ENCODE data around the gene TMEM106B.
A peak's percentile ranks its signal among the peaks of the same experiment; 100 is the strongest.
"Not testable (repeated sequence)": the region's sequence is repeated elsewhere in the genome, so short reads cannot be mapped to it uniquely, and the experiment has no call there.

TMEM106B gene

GRCh38 chr7:12210179-12211053 lies 678 bp upstream of the TMEM106B start:
- Histone ChIP-seq H3K27ac (ENCODE audit: low read depth, low read length) (peak overlapping the region; percentile 95), H3K4me3 (ENCODE audit: low read length) (peak overlapping the region; percentile 98), H3K9ac (ENCODE audit: low read length) (peak overlapping the region; percentile 99), H3K27me3 (ENCODE audit: control insufficient read depth, insufficient read depth, low read length) (no peaks in the 10 kb centered on the region), H3K36me3 (ENCODE audit: control insufficient read depth, insufficient read depth, low read length) (no peaks in the 10 kb centered on the region), H3K4me1 (ENCODE audit: control insufficient read depth, insufficient read depth, low read length) (peaks cover 2% of the 10 kb centered on the region)

- H3K4me3 ChIP-seq (ENCODE audit: low read length): peak overlapping the region; percentile 98
- H3K36me3 ChIP-seq (ENCODE audit: control insufficient read depth, insufficient read depth, low read length): no peaks in the 10 kb centered on the region
- H3K27me3 ChIP-seq (ENCODE audit: control insufficient read depth, insufficient read depth, low read length): no peaks in the 10 kb centered on the region
- peak overlapping the region; percentile 95 for H3K27ac ChIP-seq (ENCODE audit: low read depth, low read length)
- peaks cover 2% of the 10 kb centered on the region for H3K4me1 ChIP-seq (ENCODE audit: control insufficient read depth, insufficient read depth, low read length)
- peak overlapping the region; percentile 53 for H3K9ac ChIP-seq (ENCODE audit: low read length)
These were observed 804 bp downstream of the TMEM106B start for GRCh38 chr7:12211711-12212485.

- Histone ChIP-seq H3K9ac (ENCODE audit: low read length) (no peak overlapping the region), H3K4me1 (ENCODE audit: control insufficient read depth, insufficient read depth, low read length) (no peaks in the 10 kb centered on the region), H3K27ac (ENCODE audit: low read depth, low read length) (no peak overlapping the region), H3K4me3 (ENCODE audit: low read length) (no peak overlapping the region), H3K27me3 (ENCODE audit: control insufficient read depth, insufficient read depth, low read length) (no peaks in the 10 kb centered on the region), H3K36me3 (ENCODE audit: control insufficient read depth, insufficient read depth, low read length) (no peaks in the 10 kb centered on the region)
These were observed 6.2 kb downstream of the TMEM106B start for GRCh38 chr7:12217311-12217710.

GRCh38 chr7:12220389-12221046 lies 9.4 kb downstream of the TMEM106B start:
- H3K27ac ChIP-seq (ENCODE audit: low read depth, low read length): no peak overlapping the region
- no peaks in the 10 kb centered on the region for H3K4me1 ChIP-seq (ENCODE audit: control insufficient read depth, insufficient read depth, low read length)

DNA sequence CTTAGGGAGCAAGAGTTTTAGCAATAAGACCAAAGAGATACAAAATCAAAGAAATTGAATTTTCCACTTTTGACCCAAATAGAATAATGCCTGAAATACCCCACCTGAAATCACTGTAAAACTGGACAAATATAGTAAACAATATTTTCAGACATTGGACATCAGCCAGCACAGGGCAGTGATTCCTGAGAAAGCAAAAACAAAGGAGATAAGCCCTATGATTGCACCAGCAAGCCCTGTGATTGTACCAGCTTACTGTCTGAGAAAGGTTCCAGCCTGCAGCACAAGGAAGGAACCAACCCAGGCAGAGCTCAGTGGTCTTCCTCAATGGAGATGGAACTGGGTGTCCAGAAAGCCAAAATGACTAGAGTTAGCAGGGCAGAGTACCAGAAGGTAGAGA lies 10.3 kb downstream of the TMEM106B start:
- no peak overlapping the region for H3K4me3 ChIP-seq (ENCODE audit: low read length)
- H3K27me3 ChIP-seq (ENCODE audit: control insufficient read depth, insufficient read depth, low read length): no peaks in the 10 kb centered on the region
- no peak overlapping the region for H3K9ac ChIP-seq (ENCODE audit: low read length)
- no peak overlapping the region for H3K27ac ChIP-seq (ENCODE audit: low read depth, low read length)
- H3K36me3 ChIP-seq (ENCODE audit: control insufficient read depth, insufficient read depth, low read length): no peaks in the 10 kb centered on the region
- H3K4me1 ChIP-seq (ENCODE audit: control insufficient read depth, insufficient read depth, low read length): no peaks in the 10 kb centered on the region

More at GRCh38 chr7:12220389-12221046, 9.4 kb downstream of the TMEM106B start:
- Histone ChIP-seq H3K27me3 (ENCODE audit: control insufficient read depth, insufficient read depth, low read length) (no peaks in the 10 kb centered on the region), H3K9ac (ENCODE audit: low read length) (no peak overlapping the region), H3K36me3 (ENCODE audit: control insufficient read depth, insufficient read depth, low read length) (no peaks in the 10 kb centered on the region), H3K4me3 (ENCODE audit: low read length) (no peak overlapping the region)

- Histone ChIP-seq H3K4me3 (ENCODE audit: low read length) (no peak overlapping the region), H3K27me3 (ENCODE audit: control insufficient read depth, insufficient read depth, low read length) (no peaks in the 10 kb centered on the region), H3K36me3 (ENCODE audit: control insufficient read depth, insufficient read depth, low read length) (no peaks in the 10 kb centered on the region), H3K27ac (ENCODE audit: low read depth, low read length) (no peak overlapping the region), H3K9ac (ENCODE audit: low read length) (no peak overlapping the region), H3K4me1 (ENCODE audit: control insufficient read depth, insufficient read depth, low read length) (no peaks in the 10 kb centered on the region)
These were observed 11.9 kb downstream of the TMEM106B start for GRCh38 chr7:12222889-12223579.

DNA sequence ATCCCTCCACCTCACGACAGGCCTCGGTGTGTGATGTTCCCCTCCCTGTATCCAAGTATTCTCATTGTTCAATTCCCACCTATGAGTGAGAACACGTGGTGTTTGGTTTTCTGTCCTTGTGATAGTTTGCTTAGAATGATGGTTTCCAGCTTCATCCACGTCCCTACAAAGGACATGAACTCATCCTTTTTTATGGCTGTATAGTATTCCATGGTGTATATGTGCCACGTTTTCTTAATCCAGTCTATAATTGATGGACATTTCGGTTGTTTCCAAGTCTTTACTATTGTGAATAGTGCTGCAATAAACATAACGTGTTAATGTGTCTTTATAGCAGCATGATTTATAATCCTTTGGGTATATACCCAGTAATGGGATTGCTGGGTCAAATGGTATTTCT lies 13.9 kb downstream of the TMEM106B start:
- not testable (repeated sequence) for H3K27me3 ChIP-seq (ENCODE audit: control insufficient read depth, insufficient read depth, low read length); H3K4me1 ChIP-seq (ENCODE audit: control insufficient read depth, insufficient read depth, low read length); H3K27ac ChIP-seq (ENCODE audit: low read depth, low read length); H3K4me3 ChIP-seq (ENCODE audit: low read length); H3K36me3 ChIP-seq (ENCODE audit: control insufficient read depth, insufficient read depth, low read length); H3K9ac ChIP-seq (ENCODE audit: low read length)

GRCh38 chr7:12226756-12227155 lies 15.7 kb downstream of the TMEM106B start:
- Histone ChIP-seq H3K27me3 (ENCODE audit: control insufficient read depth, insufficient read depth, low read length) (no peaks in the 10 kb centered on the region), H3K4me3 (ENCODE audit: low read length) (no peak overlapping the region), H3K9ac (ENCODE audit: low read length) (no peak overlapping the region), H3K4me1 (ENCODE audit: control insufficient read depth, insufficient read depth, low read length) (no peaks in the 10 kb centered on the region), H3K27ac (ENCODE audit: low read depth, low read length) (no peak overlapping the region), H3K36me3 (ENCODE audit: control insufficient read depth, insufficient read depth, low read length) (no peaks in the 10 kb centered on the region)

DNA sequence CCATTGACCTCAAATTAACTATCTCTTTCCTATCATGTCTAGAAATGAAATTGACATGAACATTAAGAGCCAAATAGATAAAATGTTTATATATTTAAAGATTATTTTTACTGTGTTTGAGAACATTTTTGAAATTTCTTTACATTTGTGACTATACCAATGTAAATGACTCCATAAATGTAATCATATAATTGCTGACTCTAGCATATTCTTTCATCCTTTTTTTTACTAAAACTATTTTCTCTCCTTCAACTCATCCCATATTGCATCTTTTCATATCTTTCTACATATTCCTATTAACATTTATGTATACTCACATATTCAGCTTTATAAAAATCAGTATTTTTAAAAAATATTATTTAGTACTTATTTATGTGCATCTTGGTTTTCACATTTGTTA lies 16.9 kb downstream of the TMEM106B start:
- no peaks in the 10 kb centered on the region for H3K36me3 ChIP-seq (ENCODE audit: control insufficient read depth, insufficient read depth, low read length)
- H3K9ac ChIP-seq (ENCODE audit: low read length): no peak overlapping the region
- H3K27me3 ChIP-seq (ENCODE audit: control insufficient read depth, insufficient read depth, low read length): no peaks in the 10 kb centered on the region
- H3K4me1 ChIP-seq (ENCODE audit: control insufficient read depth, insufficient read depth, low read length): no peaks in the 10 kb centered on the region
- no peak overlapping the region for H3K4me3 ChIP-seq (ENCODE audit: low read length)
- no peak overlapping the region for H3K27ac ChIP-seq (ENCODE audit: low read depth, low read length)

GRCh38 chr7:12229046-12229445 lies 18.0 kb downstream of the TMEM106B start:
- Histone ChIP-seq H3K27me3 (ENCODE audit: control insufficient read depth, insufficient read depth, low read length) (no peaks in the 10 kb centered on the region), H3K4me3 (ENCODE audit: low read length) (no peak overlapping the region), H3K36me3 (ENCODE audit: control insufficient read depth, insufficient read depth, low read length) (no peaks in the 10 kb centered on the region), H3K9ac (ENCODE audit: low read length) (no peak overlapping the region), H3K27ac (ENCODE audit: low read depth, low read length) (no peak overlapping the region), H3K4me1 (ENCODE audit: control insufficient read depth, insufficient read depth, low read length) (no peaks in the 10 kb centered on the region)

- Histone ChIP-seq H3K27ac (ENCODE audit: low read depth, low read length) (no peak overlapping the region), H3K27me3 (ENCODE audit: control insufficient read depth, insufficient read depth, low read length) (no peaks in the 10 kb centered on the region), H3K4me3 (ENCODE audit: low read length) (no peak overlapping the region), H3K9ac (ENCODE audit: low read length) (no peak overlapping the region), H3K36me3 (ENCODE audit: control insufficient read depth, insufficient read depth, low read length) (no peaks in the 10 kb centered on the region), H3K4me1 (ENCODE audit: control insufficient read depth, insufficient read depth, low read length) (no peaks in the 10 kb centered on the region)
These were observed 20.0 kb downstream of the TMEM106B start for GRCh38 chr7:12231097-12231496.

- H3K4me1 ChIP-seq (ENCODE audit: control insufficient read depth, insufficient read depth, low read length): no peaks in the 10 kb centered on the region
- H3K36me3 ChIP-seq (ENCODE audit: control insufficient read depth, insufficient read depth, low read length): no peaks in the 10 kb centered on the region
- H3K27ac ChIP-seq (ENCODE audit: low read depth, low read length): no peak overlapping the region
- H3K9ac ChIP-seq (ENCODE audit: low read length): no peak overlapping the region
- H3K27me3 ChIP-seq (ENCODE audit: control insufficient read depth, insufficient read depth, low read length): no peaks in the 10 kb centered on the region
- H3K4me3 ChIP-seq (ENCODE audit: low read length): no peak overlapping the region
These were observed 22.1 kb downstream of the TMEM106B start for GRCh38 chr7:12233175-12233574.

Data from rectal smooth muscle tissue (tissue), 1 donor.